ENCODE data around the gene HDAC4. TPM values are rescaled to one million over a fixed set of nuclear protein-coding genes. Genes with fewer than 3 reads are reported as not detected.

The HDAC4 gene
- total and polyA plus RNA-seq, 2 experiments from 2014 or later, result 8.1 to 41.8 TPM

GRCh38 chr2:239236808-239237205 lies 164.0 kb downstream of the HDAC4 start (continued):
- TF ChIP-seq CTCF (conservative IDR thresholded peaks at IDR 0.05; ENCODE audit: low read depth in 2 of 2) (no peak), REST (IDR thresholded peaks at IDR 0.05; ENCODE audit: unreplicated experiment) (no peak)

- no peak overlapping the region for H3K27ac Mint-ChIP-seq
- H3K27ac ChIP-seq (ENCODE audit: low read depth), result no peak overlapping the region
- TF ChIP-seq JUNB (IDR thresholded peaks at IDR 0.05; ENCODE audit: unreplicated experiment) (no peak), CTCF (conservative IDR thresholded peaks at IDR 0.05; ENCODE audit: low read depth in 2 of 2) (no peak), ZNF114 (CRISPR knock-in tag; IDR thresholded peaks at IDR 0.05) (no peak), REST (IDR thresholded peaks at IDR 0.05; ENCODE audit: unreplicated experiment) (no peak), ETS1 (IDR thresholded peaks at IDR 0.05) (no peak), POLR2AphosphoS5 (IDR thresholded peaks at IDR 0.05; ENCODE audit: low read depth) (no peak), STAT1 (IDR thresholded peaks at IDR 0.05; ENCODE audit: unreplicated experiment) (no peak), NANOG (IDR thresholded peaks at IDR 0.05; ENCODE audit: borderline replicate concordance) (no peak), EZH2 (IDR thresholded peaks at IDR 0.05; ENCODE audit: low read depth, unreplicated experiment) (no peak), CREB1 (CRISPR knock-in tag; IDR thresholded peaks at IDR 0.05; ENCODE audit: low read depth) (no peak)
These were observed 164.6 kb downstream of the HDAC4 start for GRCh38 chr2:239236043-239236807.

More at GRCh38 chr2:239236043-239236807, 164.6 kb downstream of the HDAC4 start:
- H3F3A ChIP-seq (replicated peaks; ENCODE audit: low read depth), result no peaks in the 10 kb centered on the region
- H3K36me3 Mint-ChIP-seq (ENCODE audit: low read depth), result no peaks in the 10 kb centered on the region
- no peak overlapping the region for H3K4me2 ChIP-seq
- no peaks in the 10 kb centered on the region; the same call in 1 of the 2 replicates for H3K4me1 ChIP-seq (ENCODE audit: insufficient read depth)
- peaks cover 66% of the 10 kb centered on the region for H3K79me2 ChIP-seq (replicated peaks; ENCODE audit: insufficient read depth)
- H3K4me1 Mint-ChIP-seq, result peaks cover 24% of the 10 kb centered on the region
- peaks cover 10% of the 10 kb centered on the region for H3K27me3 Mint-ChIP-seq (ENCODE audit: insufficient read depth, low read depth, poor library complexity)
- no peaks in the 10 kb centered on the region for H3K36me3 ChIP-seq (ENCODE audit: insufficient read depth)
- ATAC-seq (no peak), DNase-seq (ENCODE audit: low spot score) (no peak)
- H2AFZ ChIP-seq, result no peak overlapping the region
- no peak overlapping the region for H3K4me3 ChIP-seq
- no peaks in the 10 kb centered on the region for H3K9me3 Mint-ChIP-seq
- no peaks in the 10 kb centered on the region for H3K27me3 ChIP-seq (ENCODE audit: insufficient read depth)
- H4K20me1 ChIP-seq (replicated peaks; ENCODE audit: insufficient read depth), result peaks cover 12% of the 10 kb centered on the region; the same call in 1 of the 2 replicates
- no peaks in the 10 kb centered on the region for H3K9me2 ChIP-seq (ENCODE audit: insufficient read depth)
- H3K4me3 Mint-ChIP-seq, result no peak overlapping the region

Data from GM23338 (cell line).